T-helper 2 cell treated with Interferon-gamma antibody and Interleukin-4, amounts not matched to agents 5 μg/mL and 100 μg/mL, for 36 hours (primary cell): ENCODE measurements around the gene FSTL3.
"Not testable (repeated sequence)": the region's sequence is repeated elsewhere in the genome, so short reads cannot be mapped to it uniquely, and the experiment has no call there.

Source experiments
- DNase-seq: peaks from one replicate; pipeline ENCODE4 v3.0.0; 2021; ENCODE audit warnings: low spot score
- H3K27ac Mint-ChIP-seq: one replicate; pipeline ENCODE4 v1.8.0; 2021; ENCODE audit warnings: mild to moderate bottlenecking, mixed read lengths
- H3K27me3 Mint-ChIP-seq: one replicate; pipeline ENCODE4 v1.8.0; 2021; ENCODE audit warnings: low read depth, mixed read lengths
- H3K36me3 Mint-ChIP-seq: one replicate; pipeline ENCODE4 v1.8.0; 2021; ENCODE audit warnings: low read depth, mixed read lengths
- H3K4me1 Mint-ChIP-seq: one replicate; pipeline ENCODE4 v1.8.0; 2021; ENCODE audit warnings: low read depth, mixed read lengths
- H3K4me3 Mint-ChIP-seq: one replicate; pipeline ENCODE4 v1.8.0; 2022; ENCODE audit warnings: mild to moderate bottlenecking, moderate library complexity, mixed read lengths
- H3K9me3 Mint-ChIP-seq: one replicate; pipeline ENCODE4 v1.8.0; 2021; ENCODE audit warnings: mixed read lengths

The FSTL3 gene

GRCh38 chr19:676339-677105 is at the start of gene FSTL3:
Gene FSTL3 (plus strand): TSS chr19:676392. CDS start chr19:676424, 32 bp downstream.
- Mint-ChIP-seq H3K36me3 (no peaks in the 10 kb centered on the region), H3K4me3 (no peak within 1 kb of the TSS), H3K9me3 (no peaks in the 10 kb centered on the region), H3K27me3 (peaks cover 14% of the 10 kb centered on the region), H3K4me1 (peaks cover 4% of the 10 kb centered on the region), H3K27ac (no peak within 1 kb of the TSS)
- DNase-seq, result no peak

- not testable (repeated sequence) for DNase-seq, H3K27ac Mint-ChIP-seq
- H3K36me3 Mint-ChIP-seq, result peaks cover 19% of the 10 kb centered on the region
Observed at GRCh38 chr19:626566-626965, 49.6 kb upstream of the FSTL3 start.

GRCh38 chr19:628168-628567 is 48.0 kb upstream of the FSTL3 start:
- no peak overlapping the region for H3K4me3 Mint-ChIP-seq

More at GRCh38 chr19:626566-626965, 49.6 kb upstream of the FSTL3 start:
- not testable (repeated sequence) for H3K4me3 Mint-ChIP-seq, H3K4me1 Mint-ChIP-seq, H3K27me3 Mint-ChIP-seq, H3K9me3 Mint-ChIP-seq

GRCh38 chr19:629515-629914 is 46.7 kb upstream of the FSTL3 start:
- not testable (repeated sequence) for H3K27me3 Mint-ChIP-seq, H3K27ac Mint-ChIP-seq

More at GRCh38 chr19:628168-628567, 48.0 kb upstream of the FSTL3 start:
- H3K9me3 Mint-ChIP-seq, result no peaks in the 10 kb centered on the region
- no peak for DNase-seq
- no peak overlapping the region for H3K27ac Mint-ChIP-seq
- peaks cover 6% of the 10 kb centered on the region for H3K4me1 Mint-ChIP-seq
- peaks cover 19% of the 10 kb centered on the region for H3K36me3 Mint-ChIP-seq
- no peaks in the 10 kb centered on the region for H3K27me3 Mint-ChIP-seq

GRCh38 chr19:629961-630714 is 46.1 kb upstream of the FSTL3 start:
- Mint-ChIP-seq H3K9me3 (no peaks in the 10 kb centered on the region), H3K27me3 (no peaks in the 10 kb centered on the region), H3K4me3 (no peak overlapping the region), H3K36me3 (peaks cover 19% of the 10 kb centered on the region), H3K27ac (peak overlapping the region; percentile 26), H3K4me1 (peaks cover 13% of the 10 kb centered on the region)
- no peak for DNase-seq

More at GRCh38 chr19:629515-629914, 46.7 kb upstream of the FSTL3 start:
- Mint-ChIP-seq H3K36me3 (peaks cover 19% of the 10 kb centered on the region), H3K4me1 (peaks cover 13% of the 10 kb centered on the region)
- H3K4me3 Mint-ChIP-seq, DNase-seq, H3K9me3 Mint-ChIP-seq: not testable (repeated sequence)

- peaks cover 13% of the 10 kb centered on the region for H3K4me1 Mint-ChIP-seq
- H3K4me3 Mint-ChIP-seq, result peak overlapping the region; percentile 98
- peaks cover 15% of the 10 kb centered on the region for H3K36me3 Mint-ChIP-seq
- peaks cover 4% of the 10 kb centered on the region for H3K27me3 Mint-ChIP-seq
- DNase-seq, result peak; percentile 53
- H3K27ac Mint-ChIP-seq, result peak overlapping the region; percentile 95
- H3K9me3 Mint-ChIP-seq, result no peaks in the 10 kb centered on the region
Observed at GRCh38 chr19:632579-633067, 43.6 kb upstream of the FSTL3 start.

- H3K4me3 Mint-ChIP-seq, result peak within 1 kb of the TSS; percentile 98
- H3K36me3 Mint-ChIP-seq, result peaks cover 12% of the 10 kb centered on the region
- peak; percentile 98 for DNase-seq
- H3K9me3 Mint-ChIP-seq, result no peaks in the 10 kb centered on the region
- H3K27ac Mint-ChIP-seq, result peak within 1 kb of the TSS; percentile 95
- peaks cover 7% of the 10 kb centered on the region for H3K27me3 Mint-ChIP-seq
- peaks cover 13% of the 10 kb centered on the region for H3K4me1 Mint-ChIP-seq
Observed at GRCh38 chr19:633068-633785, 43.0 kb upstream of the FSTL3 start, which contains the start of gene POLRMT. Gene POLRMT (minus strand): TSS chr19:633537. CDS start chr19:633512, 25 bp downstream.

- Mint-ChIP-seq H3K9me3 (no peaks in the 10 kb centered on the region), H3K4me3 (peak overlapping the region; percentile 98), H3K4me1 (peaks cover 10% of the 10 kb centered on the region), H3K27me3 (peaks cover 7% of the 10 kb centered on the region), H3K27ac (peak overlapping the region; percentile 72), H3K36me3 (peaks cover 5% of the 10 kb centered on the region)
- no peak for DNase-seq
Observed at GRCh38 chr19:633786-634639, 42.2 kb upstream of the FSTL3 start.

- Mint-ChIP-seq H3K9me3 (no peaks in the 10 kb centered on the region), H3K27ac (no peak overlapping the region), H3K4me3 (no peak overlapping the region), H3K27me3 (peaks cover 7% of the 10 kb centered on the region), H3K36me3 (peaks cover 4% of the 10 kb centered on the region), H3K4me1 (peaks cover 14% of the 10 kb centered on the region)
- DNase-seq, result no peak
Observed at GRCh38 chr19:634975-635652, 41.1 kb upstream of the FSTL3 start.

GRCh38 chr19:638906-639252 is 37.3 kb upstream of the FSTL3 start:
- Mint-ChIP-seq H3K4me1 (peaks cover 8% of the 10 kb centered on the region), H3K9me3 (no peaks in the 10 kb centered on the region), H3K27ac (no peak overlapping the region), H3K27me3 (peaks cover 7% of the 10 kb centered on the region), H3K36me3 (no peaks in the 10 kb centered on the region), H3K4me3 (peak overlapping the region; percentile 82)
- no peak for DNase-seq

- H3K36me3 Mint-ChIP-seq, result no peaks in the 10 kb centered on the region
- H3K4me1 Mint-ChIP-seq, result peaks cover 4% of the 10 kb centered on the region
- H3K9me3 Mint-ChIP-seq, result no peaks in the 10 kb centered on the region
- H3K27me3 Mint-ChIP-seq, result peaks cover 7% of the 10 kb centered on the region
- H3K4me3 Mint-ChIP-seq, result peak within 1 kb of the TSS; percentile 82
- DNase-seq, result peak; percentile 88
- peak within 1 kb of the TSS; percentile 67 for H3K27ac Mint-ChIP-seq
Observed at GRCh38 chr19:639253-640160, 36.7 kb upstream of the FSTL3 start, which contains the start of gene FGF22. Gene FGF22 (plus strand): TSS chr19:639879. CDS start chr19:639926, 47 bp downstream.

- peaks cover 3% of the 10 kb centered on the region for H3K36me3 Mint-ChIP-seq
- no peak overlapping the region for H3K4me3 Mint-ChIP-seq
- no peak overlapping the region for H3K27ac Mint-ChIP-seq
- H3K4me1 Mint-ChIP-seq, result peaks cover 4% of the 10 kb centered on the region
- DNase-seq, result no peak
- H3K27me3 Mint-ChIP-seq, result peaks cover 7% of the 10 kb centered on the region
- H3K9me3 Mint-ChIP-seq, result no peaks in the 10 kb centered on the region
Observed at GRCh38 chr19:640161-640558, 36.0 kb upstream of the FSTL3 start.
